Endothelial cell of umbilical vein (primary cell): ENCODE results near the gene GLDC. TPM values are rescaled to one million over a fixed set of nuclear protein-coding genes. Genes with fewer than 3 reads are reported as not detected.

Experiments used
- BruUV-seq: library from RNA; stranded (reverse); fragments of 400-500 nt; replicated peaks from 2 replicates; lab custom pipeline; 2021; lab: Mats Ljungman, UMichigan
- CTCF ChIA-PET: fragments of 300-600, 350-600 bp; sonication (Branson Sonifier 250); formaldehyde crosslinking; loops from one replicate; lab custom pipeline; 2021; ENCODE audit warnings: antibody characterized with exemption, inconsistent platforms; lab: Charles Lee
- POLR2A ChIA-PET: fragments of 300-600, 350-600 bp; sonication (Branson Sonifier 250); formaldehyde crosslinking; loops from one replicate; lab custom pipeline; 2021; ENCODE audit warnings: antibody characterized with exemption, inconsistent platforms; lab: Charles Lee
- DNase-seq: peaks from one replicate; pipeline ENCODE4 v3.0.0-alpha.2; 2011; ENCODE audit warnings: low read depth, low spot score
- FAIRE-seq: peaks from 2 replicates; lab custom pipeline; 2011; peaks lifted over from hg19 to GRCh38; lab: Jason Lieb, UNC
- H2AFZ ChIP-seq: 2 replicates; pipeline ENCODE4 v1.6.0; 2012; ENCODE audit warnings: low read depth, low read length, control low read depth, inconsistent platforms
- H3K27ac ChIP-seq: 2 replicates; pipeline ENCODE4 v1.5.1; 2011; ENCODE audit warnings: low read depth, mild to moderate bottlenecking, control low read depth, low read length, moderate library complexity; ENCODE audit not compliant: insufficient read depth
- H3K27me3 ChIP-seq, 2 experiments: 2 replicates each; pipeline versions ENCODE4 v1.6.0 to v1.6.1; 2011; ENCODE audit warnings: low read length in 2 of 2, mixed read lengths in 1 of 2; ENCODE audit not compliant: control insufficient read depth in 2 of 2, insufficient read depth in 2 of 2
- H3K36me3 ChIP-seq, 2 experiments: 2 replicates in 1 of 2; 3 replicates in 1 of 2; pipeline ENCODE4 v1.5.1; 2011; ENCODE audit warnings: low read length in 2 of 2, mild to moderate bottlenecking in 1 of 2, moderate library complexity in 1 of 2; ENCODE audit not compliant: control insufficient read depth in 2 of 2, insufficient read depth in 2 of 2; ENCODE audit errors: extremely low read depth in 1 of 2
- H3K4me1 ChIP-seq: 3 replicates; pipeline ENCODE4 v1.5.1; 2011; ENCODE audit warnings: mild to moderate bottlenecking, low read length; ENCODE audit not compliant: control insufficient read depth, insufficient read depth; ENCODE audit errors: extremely low read depth
- H3K4me2 ChIP-seq: 2 replicates; pipeline ENCODE4 v1.6.1; 2011; ENCODE audit warnings: low read length, control low read depth, mixed read lengths; ENCODE audit not compliant: insufficient read depth
- H3K4me3 ChIP-seq, 3 experiments: fragments of 200-600 bp in 1 of 3; sonication (generic), shearing (Covaris generic) in 1 of 3; replicated peaks in 1 of 3; 2 replicates each; pipeline ENCODE4 v1.5.1; 2011 to 2016; ENCODE audit warnings: control low read depth in 3 of 3, low read length in 3 of 3, mild to moderate bottlenecking in 2 of 3, inconsistent platforms in 1 of 3, low read depth in 1 of 3, moderate library complexity in 1 of 3; ENCODE audit not compliant: insufficient read depth in 1 of 3
- H3K79me2 ChIP-seq: 2 replicates; pipeline ENCODE4 v1.6.0; 2012; ENCODE audit warnings: low read length, inconsistent platforms; ENCODE audit not compliant: control insufficient read depth, insufficient read depth
- H3K9ac ChIP-seq: replicated peaks from 2 replicates; pipeline ENCODE3; 2011; ENCODE audit warnings: low read length, control low read depth; ENCODE audit not compliant: insufficient read depth; ENCODE audit errors: extremely low read depth
- H3K9me1 ChIP-seq: replicated peaks from 3 replicates; pipeline ENCODE4 v1.6.0; 2011; ENCODE audit warnings: mild to moderate bottlenecking, low read length; ENCODE audit not compliant: control insufficient read depth, insufficient read depth; ENCODE audit errors: extremely low read depth
- H3K9me3 ChIP-seq: replicated peaks from 2 replicates; pipeline ENCODE4 v1.5.1; 2012; ENCODE audit warnings: low read length, inconsistent platforms; ENCODE audit not compliant: control insufficient read depth, insufficient read depth
- H4K20me1 ChIP-seq: replicated peaks from 2 replicates; pipeline ENCODE3; 2011; ENCODE audit warnings: mild to moderate bottlenecking, low read length; ENCODE audit not compliant: control insufficient read depth, insufficient read depth; ENCODE audit errors: extremely low read depth
- EZH2 ChIP-seq: IDR thresholded peaks from 2 replicates; pipeline ENCODE4 v1.6.1; 2012; ENCODE audit warnings: borderline replicate concordance, low read depth, mild to moderate bottlenecking, moderate library complexity, low read length, inconsistent platforms; ENCODE audit not compliant: severe bottlenecking
- FOS ChIP-seq: IDR thresholded peaks from 2 replicates; pipeline ENCODE4 v1.6.1; 2011; ENCODE audit warnings: mild to moderate bottlenecking, low read length, moderate library complexity, borderline replicate concordance; ENCODE audit not compliant: insufficient read depth
- GATA2 ChIP-seq: IDR thresholded peaks from 2 replicates; pipeline ENCODE4 v1.7.0; 2011; ENCODE audit warnings: low read depth, mild to moderate bottlenecking, moderate library complexity, mixed read lengths, low read length; ENCODE audit not compliant: insufficient read length, insufficient read depth
- JUN ChIP-seq: IDR thresholded peaks from 2 replicates; pipeline ENCODE4 v1.6.1; 2011; ENCODE audit warnings: borderline replicate concordance, low read depth; ENCODE audit not compliant: insufficient read length, insufficient read depth
- MYC ChIP-seq: IDR thresholded peaks from one replicate; pipeline ENCODE4 v1.6.1; 2011; ENCODE audit warnings: mild to moderate bottlenecking, low read depth, low read length
- POLR2A ChIP-seq: IDR thresholded peaks from 2 replicates; pipeline ENCODE4 v1.6.1; 2012; ENCODE audit warnings: low read depth, mild to moderate bottlenecking, control low read depth, low read length
- POLR2AphosphoS5 ChIP-seq: IDR thresholded peaks from 2 replicates; pipeline ENCODE4 v1.6.1; 2012; ENCODE audit warnings: low read depth, mild to moderate bottlenecking, control low read depth, low read length, moderate library complexity; ENCODE audit not compliant: insufficient read depth
- dilution Hi-C: fragments of 300-500 bp; cut with MboI; formaldehyde crosslinking; loops from one replicate; pipeline ENCODE4 v1.15.0; 2019; ENCODE audit warnings: low sequenced_read_pairs; ENCODE audit not compliant: extremely low pct_ligation_motif_present
- intact Hi-C: fragments of 100-400 bp; cut with micrococcal nuclease; formaldehyde crosslinking; loops from one replicate; pipeline ENCODE4 v1.10.0; 2022
- polyA plus RNA-seq, 4 experiments: library from polyadenylated mRNA; depleted of rRNA in 3 of 4; stranded (reverse) in 3 of 4; unstranded in 1 of 4; fragments of >200 nt; gene quantifications; 2 replicates each; pipeline versions ENCODE4 v1.2.1 to v1.2.3, GENCODE V29; 2011 to 2012; ENCODE audit warnings: missing spikeins in 1 of 4
- total RNA-seq: library from RNA; stranded (reverse); gene quantifications from 2 replicates; pipeline ENCODE4 v1.2.3, GENCODE V29; 2021
- TF ChIP-seq, protein P1 (sequence below), 2 donors: IDR thresholded peaks; 1 replicate in 1 of 2; 2 replicates in 1 of 2; pipeline ENCODE4 v1.5.1; 2011; ENCODE audit warnings: low read length in 2 of 2, mild to moderate bottlenecking in 2 of 2, moderate library complexity in 2 of 2, control low read depth in 1 of 2, inconsistent platforms in 1 of 2, low read depth in 1 of 2; ENCODE audit not compliant: insufficient read depth in 1 of 2; ENCODE audit errors: extremely low read depth in 1 of 2
- TF ChIP-seq, protein P2 (sequence below): IDR thresholded peaks from 2 replicates; pipeline ENCODE4 v1.6.1; 2011; ENCODE audit not compliant: insufficient read depth, insufficient read length

GLDC gene
- total and polyA plus RNA-seq, 2 donors (not counting 3 experiments of a cell fraction or from before 2014, with no cell fraction given): 1.8 to 2.6 TPM

DNA sequence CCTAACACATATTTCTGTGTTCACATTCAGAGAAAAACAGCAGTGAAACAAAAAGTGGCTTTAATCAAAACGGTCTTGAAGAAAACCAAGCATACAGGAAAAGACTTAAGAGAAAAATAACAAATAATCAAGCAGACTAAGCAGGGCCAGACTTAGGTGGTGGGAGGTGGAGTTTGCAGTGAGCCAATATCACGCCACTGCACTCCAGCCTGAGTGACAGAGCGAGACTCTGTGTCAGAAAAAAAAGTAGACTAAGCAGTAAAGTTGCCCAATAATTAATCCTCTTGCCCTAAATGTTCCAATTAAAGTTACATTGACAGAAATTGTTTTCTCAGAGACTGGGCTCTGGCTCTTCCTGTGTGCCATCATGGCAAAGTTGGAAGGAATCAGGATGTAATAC is 26.6 kb upstream of the GLDC start:
- Histone ChIP-seq H3K4me1 (no peaks in the 10 kb centered on the region), H4K20me1 (no peaks in the 10 kb centered on the region), H2AFZ (no peak overlapping the region), H3K9ac (no peak overlapping the region), H3K4me2 (no peak overlapping the region), H3K27me3 (no peaks in the 10 kb centered on the region), H3K79me2 (no peaks in the 10 kb centered on the region), H3K27ac (no peak overlapping the region), H3K9me1 (no peaks in the 10 kb centered on the region), H3K9me3 (no peaks in the 10 kb centered on the region), H3K36me3 (no peaks in the 10 kb centered on the region), H3K4me3 (no peak overlapping the region)
- TF ChIP-seq POLR2AphosphoS5: no peak
- no peak for TF ChIP-seq POLR2A
- TF ChIP-seq MYC: no peak
- TF ChIP-seq, protein P1, sequence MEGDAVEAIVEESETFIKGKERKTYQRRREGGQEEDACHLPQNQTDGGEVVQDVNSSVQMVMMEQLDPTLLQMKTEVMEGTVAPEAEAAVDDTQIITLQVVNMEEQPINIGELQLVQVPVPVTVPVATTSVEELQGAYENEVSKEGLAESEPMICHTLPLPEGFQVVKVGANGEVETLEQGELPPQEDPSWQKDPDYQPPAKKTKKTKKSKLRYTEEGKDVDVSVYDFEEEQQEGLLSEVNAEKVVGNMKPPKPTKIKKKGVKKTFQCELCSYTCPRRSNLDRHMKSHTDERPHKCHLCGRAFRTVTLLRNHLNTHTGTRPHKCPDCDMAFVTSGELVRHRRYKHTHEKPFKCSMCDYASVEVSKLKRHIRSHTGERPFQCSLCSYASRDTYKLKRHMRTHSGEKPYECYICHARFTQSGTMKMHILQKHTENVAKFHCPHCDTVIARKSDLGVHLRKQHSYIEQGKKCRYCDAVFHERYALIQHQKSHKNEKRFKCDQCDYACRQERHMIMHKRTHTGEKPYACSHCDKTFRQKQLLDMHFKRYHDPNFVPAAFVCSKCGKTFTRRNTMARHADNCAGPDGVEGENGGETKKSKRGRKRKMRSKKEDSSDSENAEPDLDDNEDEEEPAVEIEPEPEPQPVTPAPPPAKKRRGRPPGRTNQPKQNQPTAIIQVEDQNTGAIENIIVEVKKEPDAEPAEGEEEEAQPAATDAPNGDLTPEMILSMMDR (IDR thresholded peaks at IDR 0.05; ENCODE audit: extremely low read depth in 1 of 2, insufficient read depth in 1 of 2, low read depth in 1 of 2, low read length in 2 of 2): no peak
- TF ChIP-seq, protein P2, sequence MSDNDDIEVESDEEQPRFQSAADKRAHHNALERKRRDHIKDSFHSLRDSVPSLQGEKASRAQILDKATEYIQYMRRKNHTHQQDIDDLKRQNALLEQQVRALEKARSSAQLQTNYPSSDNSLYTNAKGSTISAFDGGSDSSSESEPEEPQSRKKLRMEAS: no peak
- TF ChIP-seq GATA2: no peak
- no peak for TF ChIP-seq FOS
- TF ChIP-seq JUN: no peak
- no peak for TF ChIP-seq EZH2
- intact Hi-C loops: no loop called here
- dilution Hi-C loops: no loop called here
- FAIRE-seq: no peak
- CTCF ChIA-PET: interaction anchor here (1.1 to 1.3 kb wide), 2 partner anchors 19 to 33 kb away, joined by 3 read pairs; no protein-coding TSS in a partner anchor
- no TSS peak for BruUV-seq
- POLR2A ChIA-PET: no interaction called here
- DNase-seq: no peak
